Stimulated activated CD4-positive, alpha-beta T cell treated with anti-CD3 and anti-CD28 coated beads, Interleukin-12 subunit alpha, Interleukin-12 subunit beta, amount 100 ng/mL, for 48 hours (primary cell): ENCODE data around the gene TLK2.
"Not testable (repeated sequence)": the region's sequence is repeated elsewhere in the genome, so short reads cannot be mapped to it uniquely, and the experiment has no call there.

Experiments used
- DNase-seq, 3 donors: peaks; one replicate each; pipeline ENCODE4 v3.0.0-alpha.2; 2020; ENCODE audit warnings: low read depth in 2 of 3, low spot score in 1 of 3

The TLK2 gene

GRCh38 chr17:62478424-62478879 is at the start of gene TLK2:
Gene TLK2 (plus strand): TSS chr17:62478825. CDS start chr17:62481126, 2,301 bp downstream.
- peak; percentile 62 to 71 (median 70) for DNase-seq

GRCh38 chr17:62435251-62435650 is 43.4 kb upstream of the TLK2 start:
- not testable (repeated sequence) for DNase-seq

- not testable (repeated sequence) for DNase-seq
Observed at GRCh38 chr17:62441181-62441580, 37.4 kb upstream of the TLK2 start.

- DNase-seq: no peak
Observed at GRCh38 chr17:62444063-62444462, 34.6 kb upstream of the TLK2 start.

GRCh38 chr17:62445791-62446190 is 32.8 kb upstream of the TLK2 start:
- not testable (repeated sequence) for DNase-seq

- not testable (repeated sequence) for DNase-seq
Observed at GRCh38 chr17:62452195-62452594, 26.4 kb upstream of the TLK2 start.

- DNase-seq: not testable (repeated sequence)
Observed at GRCh38 chr17:62453041-62453440, 25.6 kb upstream of the TLK2 start.

GRCh38 chr17:62453656-62454055 is 25.0 kb upstream of the TLK2 start:
- not testable (repeated sequence) for DNase-seq

- DNase-seq: not testable (repeated sequence)
Observed at GRCh38 chr17:62454111-62454510, 24.5 kb upstream of the TLK2 start.

GRCh38 chr17:62456016-62456415 is 22.6 kb upstream of the TLK2 start:
- DNase-seq: no peak

GRCh38 chr17:62458483-62458882 is 20.1 kb upstream of the TLK2 start:
- DNase-seq: not testable (repeated sequence)

- not testable (repeated sequence) for DNase-seq
Observed at GRCh38 chr17:62464422-62464821, 14.2 kb upstream of the TLK2 start.

GRCh38 chr17:62465271-62465670 is 13.4 kb upstream of the TLK2 start:
- not testable (repeated sequence) for DNase-seq

- DNase-seq: peak; percentile 41 to 44 (median 43)
Observed at GRCh38 chr17:62470666-62471379, 7.8 kb upstream of the TLK2 start.

GRCh38 chr17:62471380-62471880 is 7.2 kb upstream of the TLK2 start:
- not testable (repeated sequence) for DNase-seq

GRCh38 chr17:62473030-62473982 is 5.3 kb upstream of the TLK2 start:
- DNase-seq: not testable (repeated sequence)

- DNase-seq: not testable (repeated sequence)
Observed at GRCh38 chr17:62477111-62477510, 1.5 kb upstream of the TLK2 start.

- DNase-seq: peak in 1 of 3 donors; percentile 22
Observed at GRCh38 chr17:62477718-62478408, 762 bp upstream of the TLK2 start.

GRCh38 chr17:62478880-62479638 is 434 bp downstream of the TLK2 start:
- peak in 1 of 3 donors; percentile 3 for DNase-seq

- peak in 1 of 3 donors; percentile 5 for DNase-seq
Observed at GRCh38 chr17:62479639-62480258, 1.1 kb downstream of the TLK2 start.
